Parathyroid adenoma (tissue), 2 donors: Measurements from ENCODE around the gene PRELID1.
A peak's percentile ranks its signal among the peaks of the same experiment; 100 is the strongest.

Experiments used
- H2AFZ ChIP-seq: fragments of 300-600 bp; sonication (generic); one replicate; pipeline ENCODE4 v1.7.0; 2017; ENCODE audit warnings: antibody characterized with exemption, mild to moderate bottlenecking
- H3K27ac ChIP-seq: fragments of 300-600 bp; sonication (generic); one replicate; pipeline ENCODE4 v1.7.0; 2017
- H3K27me3 ChIP-seq: fragments of 300-600 bp; sonication (generic); one replicate; pipeline ENCODE4 v1.7.0; 2017; ENCODE audit warnings: low read length; ENCODE audit not compliant: control insufficient read depth, insufficient read depth
- H3K36me3 ChIP-seq: fragments of 300-600 bp; sonication (generic); one replicate; pipeline ENCODE4 v1.7.0; 2017; ENCODE audit warnings: low read length; ENCODE audit not compliant: control insufficient read depth, insufficient read depth
- H3K4me1 ChIP-seq: fragments of 300-600 bp; sonication (generic); one replicate; pipeline ENCODE4 v1.7.0; 2017; ENCODE audit warnings: control low read depth
- H3K4me2 ChIP-seq: fragments of 300-600 bp; sonication (generic); one replicate; pipeline ENCODE4 v1.7.0; 2017; ENCODE audit warnings: low read length
- H3K4me3 ChIP-seq: fragments of 300-600 bp; sonication (generic); one replicate; pipeline ENCODE4 v1.7.0; 2017; ENCODE audit warnings: low read depth, low read length
- H3K79me2 ChIP-seq: fragments of 300-600 bp; sonication (generic); one replicate; pipeline ENCODE4 v1.7.0; 2017; ENCODE audit warnings: control low read depth
- H3K9ac ChIP-seq: fragments of 300-600 bp; sonication (generic); one replicate; pipeline ENCODE4 v1.7.0; 2017; ENCODE audit warnings: mild to moderate bottlenecking
- H3K9me3 ChIP-seq: fragments of 300-600 bp; sonication (generic); one replicate; pipeline ENCODE4 v1.7.0; 2017; ENCODE audit warnings: low read length; ENCODE audit not compliant: control insufficient read depth
- CTCF ChIP-seq: fragments of 300-600 bp; sonication (generic); IDR thresholded peaks from one replicate; pipeline ENCODE4 v1.7.0; 2017; ENCODE audit warnings: antibody characterized with exemption, mild to moderate bottlenecking
- donor health status: primary hyperparathyroidism.

The PRELID1 gene

DNA sequence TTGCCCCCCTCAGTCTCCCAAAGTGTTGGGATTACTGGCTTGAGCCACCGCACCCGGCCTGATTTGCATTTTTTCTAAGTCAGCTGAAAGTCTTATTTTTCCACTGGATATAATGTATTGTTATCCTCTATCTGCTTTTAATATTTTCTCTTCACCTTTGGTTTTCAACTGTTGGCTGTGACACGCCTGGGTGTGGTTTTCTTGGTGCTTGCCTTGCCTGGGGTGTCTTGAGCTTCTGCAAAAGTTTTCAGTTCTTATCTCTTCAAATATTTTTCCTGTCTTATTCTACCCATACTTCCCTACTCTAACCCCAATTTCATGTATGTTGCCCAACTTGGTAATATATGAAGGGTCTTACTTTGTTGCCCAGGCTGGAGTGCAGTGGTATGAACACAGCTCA is 12.4 kb downstream of the PRELID1 start:
- Histone ChIP-seq H3K4me2 (no peak overlapping the region), H3K36me3 (no peaks in the 10 kb centered on the region), H3K27me3 (no peaks in the 10 kb centered on the region), H3K9ac (no peak overlapping the region), H3K79me2 (no peaks in the 10 kb centered on the region), H3K9me3 (no peaks in the 10 kb centered on the region), H3K4me3 (no peak overlapping the region), H3K27ac (no peak overlapping the region), H3K4me1 (peaks cover 7% of the 10 kb centered on the region), H2AFZ (no peak overlapping the region)
- no peak for TF ChIP-seq CTCF

DNA sequence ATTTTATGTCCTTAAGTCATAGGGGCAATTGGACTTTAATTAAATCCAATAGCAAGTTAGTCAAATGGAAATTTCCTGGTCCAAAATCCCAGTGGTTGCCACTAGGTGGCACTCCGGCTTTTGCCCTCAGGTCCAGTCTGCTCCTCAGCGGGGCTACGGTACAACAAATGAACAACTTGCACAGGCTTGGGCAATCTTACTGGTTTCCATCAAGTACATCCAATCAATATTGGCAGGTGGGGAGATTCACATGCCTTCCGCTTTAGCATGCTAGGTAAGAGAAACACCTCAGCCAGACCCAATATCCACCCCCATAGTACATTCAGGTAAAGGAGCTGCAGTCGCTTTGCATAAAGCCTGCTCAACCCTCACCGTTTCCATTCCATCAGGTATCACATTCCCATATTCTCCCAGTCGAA is 14.4 kb downstream of the PRELID1 start:
- H3K4me1 ChIP-seq = no peaks in the 10 kb centered on the region

GRCh38 chr5:177319913-177320588 is 16.5 kb downstream of the PRELID1 start:
- Histone ChIP-seq H3K4me3 (no peak overlapping the region), H3K36me3 (no peaks in the 10 kb centered on the region), H3K79me2 (no peaks in the 10 kb centered on the region), H3K27ac (no peak overlapping the region), H3K9me3 (no peaks in the 10 kb centered on the region), H2AFZ (no peak overlapping the region), H3K27me3 (no peaks in the 10 kb centered on the region), H3K4me1 (no peaks in the 10 kb centered on the region), H3K9ac (no peak overlapping the region), H3K4me2 (no peak overlapping the region)
- no peak for TF ChIP-seq CTCF

More for the DNA sequence above, 14.4 kb downstream of the PRELID1 start:
- TF ChIP-seq CTCF = peak; percentile 93
- H3K4me2 ChIP-seq = no peak overlapping the region
- no peaks in the 10 kb centered on the region for H3K9me3 ChIP-seq
- no peak overlapping the region for H3K27ac ChIP-seq
- H2AFZ ChIP-seq = no peak overlapping the region
- H3K27me3 ChIP-seq = no peaks in the 10 kb centered on the region
- no peaks in the 10 kb centered on the region for H3K36me3 ChIP-seq
- H3K9ac ChIP-seq = no peak overlapping the region
- H3K79me2 ChIP-seq = no peaks in the 10 kb centered on the region
- no peak overlapping the region for H3K4me3 ChIP-seq

GRCh38 chr5:177320879-177321278 is 17.3 kb downstream of the PRELID1 start:
- no peaks in the 10 kb centered on the region for H3K27me3 ChIP-seq
- H3K27ac ChIP-seq = no peak overlapping the region
- no peak overlapping the region for H2AFZ ChIP-seq
- TF ChIP-seq CTCF = no peak
- H3K9ac ChIP-seq = no peak overlapping the region
- H3K79me2 ChIP-seq = no peaks in the 10 kb centered on the region
- H3K36me3 ChIP-seq = no peaks in the 10 kb centered on the region
- H3K4me2 ChIP-seq = no peak overlapping the region
- H3K9me3 ChIP-seq = no peaks in the 10 kb centered on the region
- no peaks in the 10 kb centered on the region for H3K4me1 ChIP-seq
- H3K4me3 ChIP-seq = no peak overlapping the region

DNA sequence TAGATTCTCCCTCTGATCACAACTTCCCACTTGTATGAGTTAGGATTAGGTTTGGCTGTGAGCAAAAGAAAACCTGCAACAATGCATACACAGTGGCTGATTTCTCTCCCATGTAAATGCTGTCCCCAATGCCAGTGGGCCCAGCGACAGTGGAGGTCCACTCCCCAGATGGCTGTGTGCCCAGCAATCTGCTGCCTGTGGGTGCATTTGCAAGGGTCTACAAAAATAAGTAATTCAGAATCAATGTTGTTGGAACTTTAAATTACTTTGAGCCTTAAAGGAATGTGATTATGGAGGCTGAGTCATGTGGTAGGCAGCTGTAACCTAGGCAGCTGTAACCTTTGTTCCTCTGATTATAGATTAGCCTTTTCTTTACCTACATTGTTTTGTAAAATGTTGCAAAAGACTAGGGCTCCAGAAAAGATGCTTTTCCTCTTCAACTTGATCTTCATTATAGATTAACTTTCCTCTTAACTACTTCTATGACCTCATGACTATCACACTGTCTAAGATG is 22.3 kb downstream of the PRELID1 start:
- no peak for TF ChIP-seq CTCF
- no peak overlapping the region for H3K27ac ChIP-seq
- H3K9ac ChIP-seq = no peak overlapping the region

More for the DNA sequence above, 22.3 kb downstream of the PRELID1 start:
- Histone ChIP-seq H2AFZ (no peak overlapping the region), H3K4me1 (no peaks in the 10 kb centered on the region), H3K9me3 (no peaks in the 10 kb centered on the region), H3K27me3 (no peaks in the 10 kb centered on the region), H3K79me2 (peaks cover 6% of the 10 kb centered on the region), H3K36me3 (no peaks in the 10 kb centered on the region), H3K4me3 (no peak overlapping the region), H3K4me2 (no peak overlapping the region)
